Measurements from ENCODE around the gene CNTN1.

- TF ChIP-seq POLR2A (IDR thresholded peaks at IDR 0.05) (no peak), CTCF (IDR thresholded peaks at IDR 0.05) (no peak)
Measured at GRCh38 chr12:40942326-40942725, 250.1 kb downstream of the CNTN1 start.
